Measurements from ENCODE around the gene GRAP.

Gene GRAP

GRCh38 chr17:19002805-19003542 is 43.8 kb downstream of the GRAP start:
- no peak for DNase-seq (ENCODE audit: low spot score)

GRCh38 chr17:19001907-19002590 is 44.7 kb downstream of the GRAP start:
- no peak for DNase-seq (ENCODE audit: low spot score)

- DNase-seq (ENCODE audit: low spot score): no peak
Measured at GRCh38 chr17:19000531-19001325, 46.0 kb downstream of the GRAP start.

- DNase-seq (ENCODE audit: low spot score): no peak
Measured at GRCh38 chr17:18999911-19000310, 46.8 kb downstream of the GRAP start.

GRCh38 chr17:18999394-18999793 is 47.4 kb downstream of the GRAP start:
- DNase-seq (ENCODE audit: low spot score): no peak

- DNase-seq (ENCODE audit: low spot score): no peak
Measured at GRCh38 chr17:18997650-18998196, 49.0 kb downstream of the GRAP start.

GRCh38 chr17:18996458-18996857 is 50.3 kb downstream of the GRAP start:
- no peak for DNase-seq (ENCODE audit: low spot score)

- no peak for DNase-seq (ENCODE audit: low spot score)
Measured at GRCh38 chr17:18995220-18995619, 51.5 kb downstream of the GRAP start.

GRCh38 chr17:18994631-18995030 is 52.1 kb downstream of the GRAP start:
- no peak for DNase-seq (ENCODE audit: low spot score)

GRCh38 chr17:18993905-18994526 is 52.7 kb downstream of the GRAP start:
- no peak for DNase-seq (ENCODE audit: low spot score)

GRCh38 chr17:18992454-18993130 is 54.2 kb downstream of the GRAP start:
- DNase-seq (ENCODE audit: low spot score): no peak

- DNase-seq (ENCODE audit: low spot score): no peak
Measured at GRCh38 chr17:18991531-18992315, 55.0 kb downstream of the GRAP start.

- DNase-seq (ENCODE audit: low spot score): no peak
Measured at GRCh38 chr17:18990331-18990730, 56.4 kb downstream of the GRAP start.

- no peak for DNase-seq (ENCODE audit: low spot score)
Measured at GRCh38 chr17:18988546-18989173, 58.1 kb downstream of the GRAP start.

GRCh38 chr17:18987862-18988545 is 58.8 kb downstream of the GRAP start:
- DNase-seq (ENCODE audit: low spot score): no peak

- DNase-seq (ENCODE audit: low spot score): no peak
Measured at GRCh38 chr17:18987230-18987610, 59.5 kb downstream of the GRAP start.

- DNase-seq (ENCODE audit: low spot score): no peak
Measured at GRCh38 chr17:18986541-18987229, 60.1 kb downstream of the GRAP start.

GRCh38 chr17:18985475-18985874 is 61.3 kb downstream of the GRAP start:
- no peak for DNase-seq (ENCODE audit: low spot score)

All from iPS-NIHi11 (cell line).